22Rv1 (cell line): ENCODE measurements around the gene SEMA6B.

ENCODE experiments used
- ZFX ChIP-seq: fragments of 450-650 bp; IDR thresholded peaks from 2 replicates; pipeline ENCODE4 v1.6.1; 2017; ENCODE audit warnings: antibody characterized with exemption, borderline replicate concordance
- TF ChIP-seq, protein P1 (sequence below): fragments of 450-650 bp; IDR thresholded peaks from 2 replicates; pipeline ENCODE4 v1.5.1; 2017; ENCODE audit warnings: mild to moderate bottlenecking

DNA sequence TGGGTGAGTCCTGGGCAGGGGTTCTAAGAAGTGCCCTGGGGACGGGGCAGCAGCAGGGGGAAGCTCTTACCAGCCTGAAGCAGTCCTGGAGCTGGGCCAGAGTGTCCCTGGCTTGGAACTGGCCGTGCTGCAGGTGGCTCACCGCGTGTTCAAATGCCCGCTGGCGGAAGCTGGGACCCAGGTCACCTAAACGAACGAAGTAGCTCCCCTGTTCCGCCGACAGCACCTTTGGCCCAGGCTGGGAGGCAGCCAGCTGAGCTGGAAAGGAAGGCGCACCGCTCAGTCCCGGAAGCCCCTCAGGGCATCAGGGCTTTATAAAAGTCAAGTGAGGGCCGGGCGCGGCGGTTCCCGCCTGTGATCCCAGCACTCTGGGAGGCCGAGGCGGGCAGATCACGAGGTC lies 50.8 kb downstream of the SEMA6B start:
- TF ChIP-seq, protein P1, sequence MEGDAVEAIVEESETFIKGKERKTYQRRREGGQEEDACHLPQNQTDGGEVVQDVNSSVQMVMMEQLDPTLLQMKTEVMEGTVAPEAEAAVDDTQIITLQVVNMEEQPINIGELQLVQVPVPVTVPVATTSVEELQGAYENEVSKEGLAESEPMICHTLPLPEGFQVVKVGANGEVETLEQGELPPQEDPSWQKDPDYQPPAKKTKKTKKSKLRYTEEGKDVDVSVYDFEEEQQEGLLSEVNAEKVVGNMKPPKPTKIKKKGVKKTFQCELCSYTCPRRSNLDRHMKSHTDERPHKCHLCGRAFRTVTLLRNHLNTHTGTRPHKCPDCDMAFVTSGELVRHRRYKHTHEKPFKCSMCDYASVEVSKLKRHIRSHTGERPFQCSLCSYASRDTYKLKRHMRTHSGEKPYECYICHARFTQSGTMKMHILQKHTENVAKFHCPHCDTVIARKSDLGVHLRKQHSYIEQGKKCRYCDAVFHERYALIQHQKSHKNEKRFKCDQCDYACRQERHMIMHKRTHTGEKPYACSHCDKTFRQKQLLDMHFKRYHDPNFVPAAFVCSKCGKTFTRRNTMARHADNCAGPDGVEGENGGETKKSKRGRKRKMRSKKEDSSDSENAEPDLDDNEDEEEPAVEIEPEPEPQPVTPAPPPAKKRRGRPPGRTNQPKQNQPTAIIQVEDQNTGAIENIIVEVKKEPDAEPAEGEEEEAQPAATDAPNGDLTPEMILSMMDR = no peak
- TF ChIP-seq ZFX = no peak
